ENCODE measurements around the gene SORCS2.
A peak's percentile ranks its signal among the peaks of the same experiment; 100 is the strongest.

Gene SORCS2

DNA sequence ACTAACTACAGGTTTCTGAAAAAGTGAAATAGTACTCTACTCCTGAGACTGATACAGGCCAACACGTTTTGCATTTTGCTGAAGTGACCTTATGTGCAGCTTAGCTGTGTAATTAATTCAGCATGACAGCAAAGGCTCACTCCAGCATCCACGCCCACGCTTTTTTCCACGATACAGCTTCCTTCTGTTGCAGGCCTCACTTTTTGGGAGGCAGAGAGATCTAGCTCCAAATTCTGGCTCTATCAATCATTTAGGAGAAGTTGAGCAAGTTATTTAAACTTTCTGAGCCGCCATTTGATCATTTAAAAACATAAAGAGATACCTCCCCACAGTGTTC lies 587.1 kb downstream of the SORCS2 start:
- DNase-seq (ENCODE audit: low read depth): peak; percentile 62
- H3K4me3 ChIP-seq (ENCODE audit: low read length): no peak overlapping the region; the same call in 1 of the 2 replicates
- TF ChIP-seq, protein P1, sequence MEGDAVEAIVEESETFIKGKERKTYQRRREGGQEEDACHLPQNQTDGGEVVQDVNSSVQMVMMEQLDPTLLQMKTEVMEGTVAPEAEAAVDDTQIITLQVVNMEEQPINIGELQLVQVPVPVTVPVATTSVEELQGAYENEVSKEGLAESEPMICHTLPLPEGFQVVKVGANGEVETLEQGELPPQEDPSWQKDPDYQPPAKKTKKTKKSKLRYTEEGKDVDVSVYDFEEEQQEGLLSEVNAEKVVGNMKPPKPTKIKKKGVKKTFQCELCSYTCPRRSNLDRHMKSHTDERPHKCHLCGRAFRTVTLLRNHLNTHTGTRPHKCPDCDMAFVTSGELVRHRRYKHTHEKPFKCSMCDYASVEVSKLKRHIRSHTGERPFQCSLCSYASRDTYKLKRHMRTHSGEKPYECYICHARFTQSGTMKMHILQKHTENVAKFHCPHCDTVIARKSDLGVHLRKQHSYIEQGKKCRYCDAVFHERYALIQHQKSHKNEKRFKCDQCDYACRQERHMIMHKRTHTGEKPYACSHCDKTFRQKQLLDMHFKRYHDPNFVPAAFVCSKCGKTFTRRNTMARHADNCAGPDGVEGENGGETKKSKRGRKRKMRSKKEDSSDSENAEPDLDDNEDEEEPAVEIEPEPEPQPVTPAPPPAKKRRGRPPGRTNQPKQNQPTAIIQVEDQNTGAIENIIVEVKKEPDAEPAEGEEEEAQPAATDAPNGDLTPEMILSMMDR (conservative IDR thresholded peaks at IDR 0.05; ENCODE audit: low read length): no peak

DNA sequence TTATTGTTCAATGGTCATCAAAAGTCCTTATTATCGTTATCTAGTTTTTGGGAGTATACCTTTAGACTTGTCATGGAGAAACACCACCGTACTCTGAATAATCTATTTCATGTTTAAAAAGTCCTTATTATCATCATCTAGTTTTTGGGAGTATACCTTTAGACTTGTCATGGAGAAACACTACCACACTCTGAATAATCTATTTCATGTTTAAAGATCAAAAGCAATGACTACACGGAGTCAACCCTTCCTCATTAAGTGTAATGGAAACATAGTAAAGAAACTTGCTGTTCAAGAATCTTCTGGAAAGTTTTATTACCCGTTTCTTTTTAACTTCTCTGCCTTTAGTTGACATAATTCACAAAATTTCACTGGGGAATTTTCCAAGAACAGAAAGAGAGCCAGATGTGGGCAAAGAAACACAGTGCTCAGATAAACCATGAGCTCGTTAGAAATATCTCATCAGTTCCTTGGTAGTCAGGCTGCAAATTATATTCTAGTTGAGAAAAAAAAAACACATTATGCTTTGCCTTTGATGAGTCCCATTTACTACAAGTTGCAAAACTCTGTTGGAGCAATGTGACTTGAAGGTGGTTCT lies 588.5 kb downstream of the SORCS2 start:
- H3K4me3 ChIP-seq (ENCODE audit: low read length): no peak overlapping the region
- DNase-seq (ENCODE audit: low read depth): peak; percentile 41
- TF ChIP-seq, protein P1 (conservative IDR thresholded peaks at IDR 0.05; ENCODE audit: low read length): no peak

DNA sequence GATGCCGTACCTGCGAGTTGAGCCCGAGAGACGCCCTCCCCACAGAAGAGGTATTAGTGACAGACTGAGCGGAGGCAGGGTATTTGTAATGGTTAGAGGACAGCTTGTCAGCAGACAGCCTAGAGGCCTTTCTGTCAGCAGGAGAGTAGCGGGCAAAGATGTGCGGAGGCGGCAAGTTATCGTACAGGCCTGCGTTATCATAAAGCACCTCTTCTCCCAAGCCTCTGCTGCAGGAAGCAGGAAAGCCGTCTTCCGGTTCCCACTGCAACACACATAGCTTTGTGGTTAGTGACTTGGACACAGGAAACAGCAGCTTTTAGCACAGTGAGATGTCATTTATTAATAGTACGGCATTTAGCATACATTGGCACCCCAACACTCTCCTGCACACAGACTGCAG lies 589.0 kb downstream of the SORCS2 start:
- TF ChIP-seq, protein P1 (conservative IDR thresholded peaks at IDR 0.05; ENCODE audit: low read length): no peak
- no peak overlapping the region for H3K4me3 ChIP-seq (ENCODE audit: low read length)
- peak; percentile 82 for DNase-seq (ENCODE audit: low read depth)

DNA sequence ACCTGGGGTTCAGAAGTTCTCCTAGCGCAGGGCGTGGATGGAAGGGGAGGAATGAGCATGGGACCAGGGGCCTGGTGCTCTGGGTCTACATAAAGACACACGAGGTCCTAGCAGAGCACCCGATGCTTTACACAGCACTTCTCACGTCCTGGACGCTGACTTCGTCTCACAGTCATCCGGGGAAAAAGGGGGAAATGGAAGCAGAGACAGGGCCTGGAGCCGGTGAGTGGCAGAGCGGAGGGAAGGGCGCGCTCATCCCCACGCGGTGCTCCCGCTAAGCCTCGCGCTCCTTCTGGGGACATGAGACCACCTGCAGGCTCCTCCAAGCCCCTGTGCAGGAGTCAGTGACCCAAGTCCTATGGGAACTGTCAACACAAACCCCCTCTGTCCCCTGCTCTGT lies 589.7 kb downstream of the SORCS2 start:
- TF ChIP-seq, protein P1 (conservative IDR thresholded peaks at IDR 0.05; ENCODE audit: low read length): no peak
- no peak for DNase-seq (ENCODE audit: low read depth)
- H3K4me3 ChIP-seq (ENCODE audit: low read length): no peak overlapping the region

DNA sequence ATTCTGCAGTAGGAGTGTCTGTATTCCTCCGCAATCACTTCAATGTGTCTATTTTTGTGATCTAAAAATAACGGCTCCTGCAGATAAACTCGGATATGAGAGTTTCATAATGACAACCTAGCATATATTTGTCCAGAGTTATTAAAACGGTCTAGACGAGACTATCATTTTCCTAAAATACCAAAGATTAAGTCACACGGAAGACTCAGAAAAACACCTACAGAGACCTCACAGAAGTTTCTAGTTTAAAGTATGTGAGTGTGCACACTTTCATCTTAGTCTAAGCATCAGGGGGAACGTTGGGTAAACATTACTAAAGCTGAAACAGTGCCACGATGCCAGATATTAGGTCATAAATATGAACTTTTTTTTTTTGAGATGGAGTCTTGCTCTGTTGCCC lies 590.4 kb downstream of the SORCS2 start:
- TF ChIP-seq, protein P1 (conservative IDR thresholded peaks at IDR 0.05; ENCODE audit: low read length): no peak
- peak; percentile 50 for DNase-seq (ENCODE audit: low read depth)
- H3K4me3 ChIP-seq (ENCODE audit: low read length): no peak overlapping the region

DNA sequence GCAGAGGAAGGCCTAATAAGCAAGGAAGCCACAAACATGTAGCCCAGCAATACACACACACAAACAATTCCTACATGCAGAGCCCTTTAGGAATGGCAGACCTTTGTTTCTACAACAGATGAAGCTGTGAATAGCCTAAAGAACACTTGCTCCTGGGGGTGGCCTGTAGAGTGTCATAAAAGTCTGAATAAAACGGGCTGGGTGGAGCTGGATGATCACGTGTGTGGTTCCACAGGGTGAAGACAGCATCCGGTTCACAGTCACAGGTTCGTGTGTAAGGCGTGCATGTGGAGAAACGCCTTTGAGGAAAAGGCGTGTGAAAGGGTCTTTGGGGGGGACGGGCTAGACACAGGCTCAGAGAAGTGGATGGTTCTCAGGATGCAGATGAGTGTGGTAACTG lies 591.2 kb downstream of the SORCS2 start:
- DNase-seq (ENCODE audit: low read depth): no peak
- no peak overlapping the region for H3K4me3 ChIP-seq (ENCODE audit: low read length)
- TF ChIP-seq, protein P1 (conservative IDR thresholded peaks at IDR 0.05; ENCODE audit: low read length): no peak

DNA sequence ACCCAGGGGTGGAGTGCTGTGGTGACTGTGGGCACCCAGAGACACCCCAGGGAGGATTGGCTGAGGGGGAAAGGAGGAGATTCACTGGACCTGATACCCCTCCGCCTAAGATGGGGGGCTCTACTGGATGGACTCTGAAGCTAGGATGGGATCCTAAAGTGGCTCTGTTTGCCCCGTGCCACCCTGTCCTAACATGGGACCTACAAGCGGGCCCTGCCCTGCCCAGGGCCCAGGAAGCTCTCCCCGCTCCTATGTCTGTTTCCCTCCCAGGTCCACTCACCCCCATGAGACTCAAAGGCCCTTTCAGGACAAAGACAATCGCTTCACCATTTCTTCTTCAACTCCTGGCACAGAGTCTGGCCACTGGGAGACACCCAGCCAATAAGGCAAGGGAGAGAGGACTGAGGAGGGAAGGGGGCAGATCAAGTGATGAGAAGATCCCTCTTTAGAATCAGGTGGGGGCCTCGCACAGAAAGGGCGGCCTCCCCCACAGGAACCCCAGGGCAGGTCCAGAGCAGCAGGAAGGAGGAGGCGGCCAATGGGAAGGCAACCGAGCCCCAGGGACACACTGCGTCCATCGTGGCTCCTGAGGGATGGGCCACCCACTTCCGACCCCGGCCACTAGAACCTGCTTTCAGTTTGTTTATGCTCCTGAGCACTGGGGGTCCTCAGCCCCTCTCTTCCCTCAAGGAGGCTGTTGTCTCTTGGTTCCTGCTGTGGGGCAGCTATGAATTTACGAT lies 592.0 kb downstream of the SORCS2 start:
- no peak for DNase-seq (ENCODE audit: low read depth)
- H3K4me3 ChIP-seq (ENCODE audit: low read length): no peak overlapping the region
- TF ChIP-seq, protein P1 (conservative IDR thresholded peaks at IDR 0.05; ENCODE audit: low read length): no peak

Measured in AG10803 (cell line).